ENCODE results near the gene H2AZ1.
"Not testable (repeated sequence)": the region's sequence is repeated elsewhere in the genome, so short reads cannot be mapped to it uniquely, and the experiment has no call there.

The H2AZ1 gene

GRCh38 chr4:99949999-99950912 is at the start of gene H2AZ1:
H2AZ1 (minus strand) TSS chr4:99950275; CDS start chr4:99950170, 105 bp downstream.
- in situ Hi-C loops (cut with HindIII; ENCODE audit: low sequenced_read_pairs), result no loop called here

- in situ Hi-C loops (cut with HindIII; ENCODE audit: low sequenced_read_pairs), result no loop called here
These were observed 48.2 kb upstream of the H2AZ1 start for GRCh38 chr4:99998062-99998867.

GRCh38 chr4:99991741-99992140 is 41.7 kb upstream of the H2AZ1 start:
- in situ Hi-C loops (cut with HindIII; ENCODE audit: low sequenced_read_pairs), result no loop called here

- in situ Hi-C loops (cut with HindIII; ENCODE audit: low sequenced_read_pairs), result no loop called here
These were observed 37.6 kb upstream of the H2AZ1 start for GRCh38 chr4:99987681-99988080.

GRCh38 chr4:99986792-99987191 is 36.7 kb upstream of the H2AZ1 start:
- in situ Hi-C loops (cut with HindIII; ENCODE audit: low sequenced_read_pairs), result no loop called here

GRCh38 chr4:99983289-99983943 is 33.3 kb upstream of the H2AZ1 start:
- in situ Hi-C loops (cut with HindIII; ENCODE audit: low sequenced_read_pairs), result no loop called here

GRCh38 chr4:99979872-99980271 is 29.8 kb upstream of the H2AZ1 start:
- in situ Hi-C loops (cut with HindIII; ENCODE audit: low sequenced_read_pairs), result no loop called here

GRCh38 chr4:99971453-99972111 is 21.5 kb upstream of the H2AZ1 start:
- in situ Hi-C loops (cut with HindIII; ENCODE audit: low sequenced_read_pairs), result no loop called here

GRCh38 chr4:99968330-99968729 is 18.3 kb upstream of the H2AZ1 start:
- in situ Hi-C loops (cut with HindIII; ENCODE audit: low sequenced_read_pairs), result no loop called here

- in situ Hi-C loops (cut with HindIII; ENCODE audit: low sequenced_read_pairs), result no loop called here
These were observed 16.6 kb upstream of the H2AZ1 start for GRCh38 chr4:99966692-99967091.

- in situ Hi-C loops (cut with HindIII; ENCODE audit: low sequenced_read_pairs), result no loop called here
These were observed 15.7 kb upstream of the H2AZ1 start for GRCh38 chr4:99965674-99966350.

GRCh38 chr4:99965173-99965572 is 15.1 kb upstream of the H2AZ1 start:
- in situ Hi-C loops (cut with HindIII; ENCODE audit: low sequenced_read_pairs), result no loop called here

- in situ Hi-C loops (cut with HindIII; ENCODE audit: low sequenced_read_pairs), result no loop called here
These were observed 11.6 kb upstream of the H2AZ1 start for GRCh38 chr4:99961711-99962110.

- in situ Hi-C loops (cut with HindIII; ENCODE audit: low sequenced_read_pairs), result no loop called here
These were observed 10.6 kb upstream of the H2AZ1 start for GRCh38 chr4:99960648-99961047.

- in situ Hi-C loops (cut with HindIII; ENCODE audit: low sequenced_read_pairs), result not testable (repeated sequence)
These were observed 8.1 kb upstream of the H2AZ1 start for GRCh38 chr4:99958207-99958606.

GRCh38 chr4:99950913-99951254 is 809 bp upstream of the H2AZ1 start:
- in situ Hi-C loops (cut with HindIII; ENCODE audit: low sequenced_read_pairs), result no loop called here

GRCh38 chr4:99949034-99949998 is 759 bp downstream of the H2AZ1 start:
- in situ Hi-C loops (cut with HindIII; ENCODE audit: low sequenced_read_pairs), result no loop called here

GRCh38 chr4:99947608-99948007 is 2.5 kb downstream of the H2AZ1 start:
- in situ Hi-C loops (cut with HindIII; ENCODE audit: low sequenced_read_pairs), result no loop called here

- in situ Hi-C loops (cut with HindIII; ENCODE audit: low sequenced_read_pairs), result no loop called here
These were observed 2.9 kb downstream of the H2AZ1 start for GRCh38 chr4:99947190-99947578.

Data from DLD1 (cell line).